Left lung (tissue), 10 donors: ENCODE results near the gene SYP. TPM values are rescaled to one million over a fixed set of nuclear protein-coding genes. Genes with fewer than 3 reads are reported as not detected.

Experiments used
- ATAC-seq: fragments of 200-7000 bp; cut with Tn5 transposase; one replicate; pipeline ENCODE4 v1.9.1; 2020; ENCODE audit warnings: moderate library complexity
- DNase-seq, 4 donors: peaks; one replicate each; pipeline ENCODE4 v3.0.0-alpha.2; 2013 to 2020
- H3K27ac ChIP-seq, 2 donors: fragments of 200-600 bp; sonication (generic) in 1 of 2; one replicate each; pipeline versions ENCODE4 v1.5.0 to v1.8.0; 2020 to 2021
- H3K27me3 ChIP-seq, 2 donors: fragments of 200-600 bp; sonication (generic) in 1 of 2; one replicate each; pipeline versions ENCODE4 v1.5.0 to v1.8.0; 2020 to 2021
- H3K36me3 ChIP-seq, 2 donors: fragments of 200-600 bp; sonication (generic) in 1 of 2; one replicate each; pipeline versions ENCODE4 v1.5.0 to v1.8.0; 2020 to 2021
- H3K4me1 ChIP-seq, 2 donors: fragments of 200-600 bp; one replicate each; pipeline ENCODE4 v1.8.0; 2021
- H3K4me3 ChIP-seq, 2 donors: fragments of 200-600 bp; sonication (generic) in 1 of 2; one replicate each; pipeline versions ENCODE4 v1.5.0 to v1.8.0; 2020 to 2021; ENCODE audit warnings: mild to moderate bottlenecking in 1 of 2
- H3K9me3 ChIP-seq, 2 donors: fragments of 200-600 bp; sonication (generic) in 1 of 2; one replicate each; pipeline versions ENCODE4 v1.5.0 to v1.8.0; 2020 to 2021
- CTCF ChIP-seq, 2 donors: fragments of 200-600 bp; sonication (generic) in 1 of 2; IDR thresholded peaks; one replicate each; pipeline versions ENCODE4 v1.5.0 to v1.8.0; 2021; ENCODE audit warnings: antibody characterized with exemption in 2 of 2
- intact Hi-C, 2 donors: fragments of 100-400 bp; cut with DNase I; formaldehyde crosslinking; loops; one replicate each; pipeline versions ENCODE4 v1.11.2 to v1.14.2; 2022
- polyA plus RNA-seq, 6 donors: library from polyadenylated mRNA; unstranded; fragments of 120-200 nt; gene quantifications; one replicate each; pipeline ENCODE4 v1.2.1, GENCODE V29; 2013; ENCODE audit not compliant: insufficient read length in 6 of 6
- total RNA-seq, 2 donors: library from RNA; stranded (reverse); fragmentation: NEBNext Ultra II Directional; extraction: Animal tissue kit (Norgen Biotek cat#: 25700); gene quantifications; one replicate each; pipeline ENCODE4 v1.2.1, GENCODE V29; 2021
- donor health status: DM: no; HTN: yes; CAD: no.
- donor health status: DM: no; HTN: no; CAD: no.

Gene SYP
- total and polyA plus RNA-seq, 8 donors, result 2.1 to 4.2 (median 3.0) TPM

DNA sequence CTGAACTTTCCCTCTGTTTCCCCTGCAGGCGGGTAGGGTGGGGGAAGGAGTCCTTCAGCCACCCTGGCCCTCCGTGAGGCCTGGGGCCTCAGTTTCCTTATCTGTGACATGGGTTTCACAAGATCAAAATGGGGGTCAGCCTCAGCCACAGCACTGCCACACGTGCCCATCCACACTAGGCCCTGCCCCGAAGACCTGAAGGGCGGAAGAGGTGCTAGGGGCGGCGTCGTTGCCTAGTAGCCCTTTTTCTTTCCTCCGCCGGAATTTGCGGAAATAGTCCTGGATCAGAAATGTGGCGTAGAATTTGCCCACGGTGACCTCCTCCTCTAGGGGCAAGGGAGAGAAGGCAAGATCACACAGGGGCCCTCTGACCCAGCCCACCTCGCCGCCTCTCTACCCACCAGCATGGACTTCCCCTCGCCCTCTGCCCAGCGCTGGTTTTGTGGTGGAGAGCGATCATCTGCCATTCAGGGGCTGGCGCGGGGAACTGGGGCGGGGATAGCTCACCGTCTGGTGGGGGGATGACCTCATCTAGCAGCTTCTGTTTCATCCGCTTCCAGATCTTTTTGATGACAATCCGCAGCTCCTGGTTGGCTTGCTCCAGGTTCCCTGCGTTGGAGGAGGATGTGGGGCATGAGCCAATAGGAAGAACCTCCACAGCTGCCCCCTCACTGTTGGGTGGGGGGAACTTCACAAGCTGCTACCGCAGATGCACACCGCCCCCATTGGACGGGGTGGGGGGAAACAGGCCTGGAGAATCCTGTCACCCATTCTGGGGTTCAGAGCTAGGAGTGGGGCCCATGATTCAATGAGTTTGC, 9.7 kb upstream of the SYP start:
- ATAC-seq, result no peak

GRCh38 chrX:49208399-49208798, 8.4 kb upstream of the SYP start:
- Histone ChIP-seq H3K4me1 (no peaks in the 10 kb centered on the region), H3K4me3 (no peak overlapping the region), H3K27ac (no peak overlapping the region), H3K27me3 (no peaks in the 10 kb centered on the region), H3K36me3 (no peaks in the 10 kb centered on the region), H3K9me3 (no peaks in the 10 kb centered on the region)
- TF ChIP-seq CTCF (IDR thresholded peaks at IDR 0.05), result no peak
- ATAC-seq (no peak), DNase-seq (no peak)
- intact Hi-C loops, result no loop called here

More for the DNA sequence above, 9.7 kb upstream of the SYP start:
- H3K27ac ChIP-seq, result no peak overlapping the region
- no peaks in the 10 kb centered on the region for H3K27me3 ChIP-seq
- H3K36me3 ChIP-seq, result no peaks in the 10 kb centered on the region
- TF ChIP-seq CTCF (IDR thresholded peaks at IDR 0.05), result no peak
- no peaks in the 10 kb centered on the region for H3K4me1 ChIP-seq
- DNase-seq, result no peak
- intact Hi-C loops, result no loop called here
- no peak overlapping the region for H3K4me3 ChIP-seq
- no peaks in the 10 kb centered on the region for H3K9me3 ChIP-seq

DNA sequence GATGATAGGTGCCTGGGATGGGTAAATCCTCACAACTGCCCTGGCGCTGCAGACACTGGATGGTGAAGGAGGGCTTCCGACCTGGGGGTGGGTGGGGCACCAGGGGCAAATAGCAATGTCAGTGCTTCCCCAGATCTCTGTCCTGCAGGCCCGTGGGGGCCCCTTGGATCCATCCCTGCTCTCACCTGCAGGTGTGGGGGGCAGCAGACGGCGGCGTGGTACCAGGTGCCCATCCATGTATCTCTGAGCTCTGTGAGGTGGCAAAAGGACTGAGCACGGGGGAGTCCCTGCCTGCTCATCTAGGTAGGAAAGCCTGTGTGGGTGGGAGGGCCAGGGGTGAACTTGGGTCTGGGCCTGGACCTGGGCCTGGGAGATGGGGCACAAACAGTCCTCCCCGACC, 6.5 kb upstream of the SYP start:
- ATAC-seq (no peak), DNase-seq (no peak)
- H3K27ac ChIP-seq, result no peak overlapping the region
- intact Hi-C loops, result no loop called here
- no peaks in the 10 kb centered on the region for H3K9me3 ChIP-seq
- H3K27me3 ChIP-seq, result no peaks in the 10 kb centered on the region
- no peaks in the 10 kb centered on the region for H3K4me1 ChIP-seq
- TF ChIP-seq CTCF (IDR thresholded peaks at IDR 0.05), result no peak
- H3K36me3 ChIP-seq, result no peaks in the 10 kb centered on the region
- no peak overlapping the region for H3K4me3 ChIP-seq

DNA sequence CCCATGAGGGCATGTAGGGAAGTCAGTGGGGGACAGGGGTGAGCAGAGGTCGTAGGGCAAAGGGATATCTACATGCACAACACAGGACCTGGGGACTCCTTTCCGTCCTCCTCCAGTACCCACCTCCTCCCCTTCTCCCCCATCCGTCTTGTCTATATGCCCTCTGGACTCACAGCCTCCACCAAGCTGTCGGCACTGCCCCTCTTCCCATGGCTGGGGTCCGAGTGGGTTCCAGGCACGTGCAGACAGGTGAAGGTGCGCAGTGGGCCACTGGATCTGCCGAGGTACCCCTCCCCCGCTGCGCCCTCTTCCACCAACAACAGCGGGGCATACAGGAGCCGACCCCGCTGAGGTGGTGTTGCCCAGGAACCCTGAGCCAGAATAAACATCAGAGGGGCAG, 5.5 kb upstream of the SYP start:
- ATAC-seq (no peak), DNase-seq (no peak)
- Histone ChIP-seq H3K27me3 (no peaks in the 10 kb centered on the region), H3K4me1 (no peaks in the 10 kb centered on the region), H3K9me3 (no peaks in the 10 kb centered on the region), H3K36me3 (no peaks in the 10 kb centered on the region), H3K27ac (no peak overlapping the region), H3K4me3 (no peak overlapping the region)
- intact Hi-C loops, result no loop called here
- no peak for TF ChIP-seq CTCF (IDR thresholded peaks at IDR 0.05)

- Histone ChIP-seq H3K27ac (no peak overlapping the region), H3K4me3 (no peak overlapping the region), H3K27me3 (no peaks in the 10 kb centered on the region), H3K9me3 (no peaks in the 10 kb centered on the region), H3K4me1 (no peaks in the 10 kb centered on the region), H3K36me3 (no peaks in the 10 kb centered on the region)
- no peak for ATAC-seq
- no peak for DNase-seq
- no peak for TF ChIP-seq CTCF (IDR thresholded peaks at IDR 0.05)
- intact Hi-C loops, result no loop called here
These were observed 4.7 kb upstream of the SYP start for GRCh38 chrX:49204709-49205108.
